ENCODE measurements around the gene TMEM213. TPM values are rescaled to one million over a fixed set of nuclear protein-coding genes. Genes with fewer than 3 reads are reported as not detected.

TMEM213 gene
- total and polyA plus RNA-seq, 2 of the 8 experiments (the other 6 are each of a cell fraction or from before 2014, with no cell fraction given): 0.21 to 0.67 TPM

- TF ChIP-seq NRF1 (IDR thresholded peaks at IDR 0.05; ENCODE audit: low read depth, low read length) (no peak), SAP30 (IDR thresholded peaks at IDR 0.05; ENCODE audit: insufficient read depth, insufficient replicate concordance, low read length) (no peak), KDM4A (IDR thresholded peaks at IDR 0.05; ENCODE audit: low read depth, low read length, severe bottlenecking) (no peak), MAFK (IDR thresholded peaks at IDR 0.05; ENCODE audit: low read depth, low read length) (no peak), CBX8 (IDR thresholded peaks at IDR 0.05; ENCODE audit: borderline replicate concordance, low read depth, low read length) (no peak), CHD2 (IDR thresholded peaks at IDR 0.05; ENCODE audit: low read length) (no peak), CREB1 (IDR thresholded peaks at IDR 0.05) (no peak), SRF (IDR thresholded peaks at IDR 0.05; ENCODE audit: low read depth, low read length) (no peak), USF2 (IDR thresholded peaks at IDR 0.05; ENCODE audit: low read length) (no peak), FOSL1 (IDR thresholded peaks at IDR 0.05; ENCODE audit: insufficient read depth, low read depth, low read length) (no peak), RNF2 (IDR thresholded peaks at IDR 0.05; ENCODE audit: borderline replicate concordance, low read depth, low read length, missing control alignments, poor library complexity, severe bottlenecking) (no peak)
- Histone ChIP-seq H3K14ac (ENCODE audit: insufficient read length) (no peak overlapping the region), H3K79me2 (ENCODE audit: control insufficient read depth in 1 of 2, insufficient read depth in 2 of 2, low read length in 2 of 2) (no peaks in the 10 kb centered on the region), H3K9me3 (ENCODE audit: insufficient read depth in 2 of 2, low read depth in 1 of 2, low read length in 1 of 2) (no peaks in the 10 kb centered on the region), H4K91ac (replicated peaks; ENCODE audit: insufficient read length, low read length) (no peak overlapping the region), H4K5ac (ENCODE audit: insufficient read length, low read depth, low read length) (no peak overlapping the region), H2BK120ac (replicated peaks; ENCODE audit: low read depth, low read length) (no peak overlapping the region), H2AK5ac (ENCODE audit: low read depth, low read length) (no peak overlapping the region), H2BK12ac (ENCODE audit: low read depth, low read length) (no peak overlapping the region), H2BK20ac (ENCODE audit: low read length) (no peak overlapping the region), H3K56ac (replicated peaks; ENCODE audit: insufficient read length, low read depth, low read length) (no peak overlapping the region), H3K23ac (ENCODE audit: insufficient read length) (no peak overlapping the region), H2AFZ (ENCODE audit: low read length) (no peak overlapping the region), H3K4me2 (ENCODE audit: insufficient read depth in 1 of 2, low read depth in 2 of 2, low read length in 2 of 2) (no peak overlapping the region), H3K36me3 (ENCODE audit: control insufficient read depth in 2 of 4, insufficient read depth in 4 of 4, low read length in 3 of 4) (peaks cover 3 to 11% (median 7%) of the 10 kb centered on the region in 4 experiments; a peak in 5 of 8 replicates), H3K18ac (ENCODE audit: extremely low read depth, low read length) (no peak overlapping the region), H3K27ac (ENCODE audit: low read depth, low read length) (no peak overlapping the region), H3K79me1 (ENCODE audit: low read depth, low read length) (no peaks in the 10 kb centered on the region), H3K23me2 (ENCODE audit: low read depth, low read length) (no peaks in the 10 kb centered on the region), H3K4ac (replicated peaks; ENCODE audit: insufficient read length, low read depth, low read length) (no peak overlapping the region), H2BK15ac (ENCODE audit: low read length) (no peak overlapping the region), H4K20me1 (replicated peaks in 1 of 2; ENCODE audit: control insufficient read depth in 1 of 2, insufficient read depth in 2 of 2, low read length in 2 of 2) (no peaks in the 10 kb centered on the region), H3K27me3 (replicated peaks in 1 of 4; ENCODE audit: control insufficient read depth in 3 of 4, extremely low read depth in 1 of 4, insufficient read depth in 3 of 4, low read length in 3 of 4) (no peaks in the 10 kb centered on the region), H2BK5ac (ENCODE audit: low read depth, low read length) (no peak overlapping the region), H3K9ac (replicated peaks in 1 of 4; ENCODE audit: extremely low read depth in 1 of 4, low read depth in 3 of 4, low read length in 3 of 4) (no peak overlapping the region), H4K8ac (ENCODE audit: extremely low read depth, insufficient read depth, low read length) (no peak overlapping the region), H3K4me3 (ENCODE audit: extremely low read depth in 1 of 4, insufficient read depth in 2 of 4, low read depth in 3 of 4, low read length in 4 of 4) (no peak overlapping the region), H3K4me1 (replicated peaks in 1 of 4; ENCODE audit: control insufficient read depth in 3 of 4, insufficient read depth in 4 of 4, low read length in 3 of 4) (no peaks in the 10 kb centered on the region)
- no peak for FAIRE-seq
- WGBS, 2 experiments (ENCODE audit: extremely low coverage in 1 of 2, insufficient coverage in 1 of 2, insufficient read length in 1 of 2, insufficient replicate concordance in 2 of 2, low coverage in 1 of 2, low lambda C conversion rate in 2 of 2, missing lambda C conversion rate in 1 of 2): 90% methylated on average over 5 of the region's 5 CpGs; no CpG with 5 or more reads in 1 of the 2 experiments
- ChIA-PET POLR2A (ENCODE audit: partially characterized antibody) (no interaction called here), CTCF (ENCODE audit: partially characterized antibody) (interaction anchor here (1.2 to 2.7 kb wide), 3 partner anchors 13 to 201 kb away, joined by 3 to 14 read pairs (median 4); no protein-coding TSS in a partner anchor)
- no peak for DNase-seq (ENCODE audit: low read depth in 1 of 2, low spot score in 2 of 2)
Observed at GRCh38 chr7:138873220-138873892, 75.6 kb downstream of the TMEM213 start.

Data from H1 (cell line).